GM21825 (cell line): ENCODE measurements around the gene KIRREL3.

ENCODE experiments used
- ATAC-seq: cut with Tn5 transposase; IDR thresholded peaks from one replicate; pipeline ENCODE4 v1.9.1; 2021; ENCODE audit warnings: mild to moderate bottlenecking, moderate library complexity; ENCODE audit not compliant: unreplicated experiment

The KIRREL3 gene

DNA sequence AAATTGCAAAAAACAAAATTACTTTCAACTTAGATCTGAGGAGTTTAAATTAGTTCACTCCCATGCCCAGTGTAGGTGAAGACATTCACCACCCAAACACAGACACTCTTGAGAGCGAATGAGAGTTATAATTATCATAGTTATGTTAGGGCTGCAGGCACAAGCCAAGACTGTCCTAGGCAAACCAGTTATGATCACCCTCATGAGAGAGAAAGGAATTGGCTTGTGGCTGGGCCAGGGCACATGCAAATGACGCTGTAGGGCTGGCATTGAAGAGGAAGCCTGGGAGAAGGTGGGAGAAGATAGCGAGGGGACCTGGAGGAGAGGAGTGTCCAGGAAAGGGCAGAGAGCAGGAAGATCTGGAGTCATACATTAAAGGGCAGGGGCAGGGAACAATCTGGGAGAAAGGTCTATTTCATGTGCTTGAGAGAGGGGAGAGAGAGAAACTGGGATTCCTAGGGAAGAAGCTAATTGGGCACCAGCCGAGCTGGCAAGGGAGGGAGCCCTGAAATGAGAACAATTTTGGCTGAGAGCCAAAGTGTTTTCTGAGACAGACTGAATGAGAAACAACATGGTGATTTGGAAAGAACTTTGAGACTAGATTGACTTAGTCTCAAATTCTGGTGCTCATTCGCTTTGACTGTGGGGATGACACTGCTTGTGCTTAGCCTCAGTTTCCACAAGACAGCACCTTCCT lies 279.9 kb downstream of the KIRREL3 start:
- ATAC-seq: no peak

DNA sequence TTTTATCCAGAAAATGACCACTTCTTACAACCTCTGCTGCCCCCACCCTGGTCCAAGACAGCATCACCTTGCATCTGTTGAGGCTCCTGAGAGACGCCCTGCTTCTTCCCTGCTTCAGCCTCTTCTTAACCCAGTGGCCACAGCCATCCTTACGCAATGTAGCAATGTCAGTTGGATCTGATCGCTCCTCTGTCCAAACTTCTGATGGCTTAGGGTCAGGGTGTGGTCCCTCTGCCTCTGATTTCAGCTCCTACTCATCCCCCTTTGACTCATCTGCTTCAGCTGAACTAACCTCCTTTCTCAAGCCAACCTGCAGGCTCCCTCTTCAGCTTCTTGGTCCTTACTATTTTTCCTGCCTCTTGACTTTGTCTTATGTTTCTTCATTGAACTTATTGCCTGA lies 280.8 kb downstream of the KIRREL3 start:
- ATAC-seq: no peak

DNA sequence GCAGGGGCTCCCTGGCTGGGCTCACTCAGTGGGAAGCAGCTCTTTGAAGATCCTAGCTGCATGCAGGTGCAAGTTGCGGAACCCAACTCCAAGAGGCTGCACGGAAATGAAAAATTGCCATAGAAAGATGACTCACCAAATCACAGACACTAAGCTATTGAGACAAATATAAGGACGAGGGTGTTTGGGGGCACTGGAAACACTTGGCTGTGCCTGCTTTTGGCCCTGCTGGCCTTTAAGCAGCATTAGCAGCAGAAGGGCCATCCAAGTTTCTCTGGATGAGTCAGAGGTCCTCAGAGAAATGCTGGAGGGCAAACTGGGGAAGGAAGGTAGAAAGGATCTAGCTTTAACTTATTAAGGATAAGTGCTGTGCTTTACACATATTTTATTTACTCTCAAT lies 282.3 kb downstream of the KIRREL3 start:
- ATAC-seq: no peak

DNA sequence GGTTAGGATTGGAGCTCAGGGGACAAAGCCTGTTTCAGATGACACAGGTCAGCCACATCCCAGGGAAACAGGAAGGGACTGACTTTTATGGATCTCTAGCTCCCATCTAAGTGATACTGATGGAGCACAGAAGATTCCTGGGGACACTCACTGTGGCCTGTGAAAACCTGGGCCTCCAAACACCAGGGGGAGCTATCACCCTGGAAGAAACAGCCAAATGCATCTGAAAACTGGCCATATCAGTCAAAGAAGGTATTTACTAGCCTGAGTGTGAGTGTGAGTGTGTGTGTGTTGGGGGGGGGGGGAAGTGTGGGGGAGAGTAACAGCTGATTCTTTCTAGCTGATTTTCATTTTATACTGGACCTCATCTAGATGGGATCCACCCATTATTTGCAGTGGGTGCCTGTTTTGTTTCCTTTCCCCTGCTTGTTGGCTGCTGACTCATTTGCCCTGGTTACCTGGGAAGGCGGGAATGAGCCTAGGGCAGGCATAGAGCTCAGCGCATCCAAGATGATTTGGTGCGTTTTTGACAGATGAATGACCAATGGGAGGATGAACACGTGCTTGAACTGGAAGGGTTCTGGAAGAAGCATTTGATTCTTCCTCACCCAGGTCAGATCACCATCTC lies 284.0 kb downstream of the KIRREL3 start:
- ATAC-seq: no peak

DNA sequence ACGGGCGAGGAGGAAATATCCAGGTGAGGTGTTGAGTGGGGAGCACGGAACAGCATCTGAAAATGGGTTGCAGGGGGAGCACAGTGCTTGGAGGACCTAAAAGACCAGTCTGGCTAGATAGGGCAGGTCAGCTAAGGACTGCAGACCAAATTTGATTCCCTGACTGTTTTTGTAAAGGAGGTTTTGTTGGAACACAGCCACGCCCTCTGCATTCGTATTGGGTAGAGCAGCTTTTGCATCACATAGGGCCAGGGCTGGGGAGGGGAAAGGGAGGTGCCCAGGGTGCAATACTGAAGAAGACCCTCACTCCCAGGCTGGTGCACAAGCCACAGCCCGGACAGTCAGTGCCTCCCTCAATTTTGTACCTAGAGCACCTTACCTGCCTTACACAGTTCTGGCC lies 286.8 kb downstream of the KIRREL3 start:
- no peak for ATAC-seq

DNA sequence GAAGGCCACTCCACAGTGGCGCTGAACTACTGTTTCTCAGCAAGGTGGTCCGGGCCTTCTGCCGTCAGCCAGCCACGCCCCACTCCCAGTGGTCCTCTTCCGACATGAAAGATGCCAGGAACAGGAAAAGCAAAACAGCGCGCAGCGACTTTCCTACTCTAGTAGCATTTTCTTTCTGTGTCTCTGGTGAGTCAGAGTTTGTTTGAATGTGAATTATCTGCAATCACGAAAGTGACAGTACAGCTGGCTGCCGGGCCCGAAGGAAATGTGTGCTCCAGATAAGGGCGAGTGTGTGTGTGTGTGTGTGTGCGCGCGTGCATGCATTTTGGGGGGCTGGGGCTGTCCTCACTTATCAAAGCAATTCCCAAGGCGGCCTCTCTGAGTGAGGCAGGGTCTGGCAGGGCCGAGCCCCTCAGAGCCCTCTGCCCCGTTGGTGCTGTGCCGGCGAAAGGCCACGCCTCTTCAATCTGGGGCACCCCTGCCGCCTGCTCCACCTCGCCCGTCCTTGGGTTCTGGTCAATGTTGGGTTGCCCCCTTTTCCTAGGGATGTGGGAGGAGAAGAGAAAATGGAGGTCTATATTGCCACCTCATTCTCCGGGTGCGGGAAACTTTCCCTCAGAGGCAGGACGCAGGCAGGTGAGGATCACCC lies 288.5 kb downstream of the KIRREL3 start:
- ATAC-seq: no peak

DNA sequence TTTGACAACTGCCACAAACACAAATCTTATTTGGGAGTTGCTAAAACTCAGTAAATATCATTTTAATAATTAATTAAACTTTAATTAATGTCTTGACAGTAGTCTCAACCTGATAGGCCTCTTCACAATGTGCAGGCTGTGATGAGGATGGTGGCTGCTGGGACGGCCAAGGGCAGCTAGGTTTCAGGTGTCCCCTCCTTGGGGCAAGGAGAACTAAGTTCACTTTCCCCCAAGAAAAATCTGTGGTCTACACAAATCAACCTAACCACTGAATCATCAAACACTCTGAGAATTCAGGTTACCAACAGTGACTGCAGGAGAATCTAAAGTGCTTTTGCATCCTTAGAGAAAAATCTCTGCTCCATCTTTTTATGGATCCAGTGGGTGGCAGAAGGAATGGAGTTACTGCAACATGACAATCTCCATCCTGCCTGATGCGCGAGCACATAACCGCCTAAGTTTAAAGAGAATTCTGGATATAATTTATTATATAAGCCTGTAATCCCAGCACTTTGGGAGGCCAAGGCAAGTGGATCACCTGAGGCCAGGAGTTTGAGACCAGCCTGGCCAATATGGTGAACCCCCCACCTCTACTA lies 289.7 kb downstream of the KIRREL3 start:
- no peak for ATAC-seq

DNA sequence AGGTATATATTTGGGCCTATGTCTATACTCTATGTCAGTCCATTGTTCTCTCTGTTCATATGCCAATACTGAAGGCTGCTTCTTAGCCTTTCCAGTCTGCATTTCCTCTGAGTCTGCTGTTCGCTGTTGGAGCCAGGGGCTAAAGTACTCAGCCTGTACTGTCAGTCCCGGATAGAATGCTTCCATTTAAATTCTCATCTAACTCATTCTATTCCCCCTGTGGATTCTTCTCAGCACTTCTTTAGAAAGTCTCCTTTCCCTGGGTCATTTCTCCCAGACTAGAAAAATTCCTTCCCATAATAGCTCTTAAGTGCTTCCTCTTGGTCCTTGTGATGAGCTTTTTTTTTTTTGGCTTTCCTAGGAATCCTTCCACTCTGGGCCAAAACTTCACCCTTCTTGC lies 293.1 kb downstream of the KIRREL3 start:
- ATAC-seq: no peak

DNA sequence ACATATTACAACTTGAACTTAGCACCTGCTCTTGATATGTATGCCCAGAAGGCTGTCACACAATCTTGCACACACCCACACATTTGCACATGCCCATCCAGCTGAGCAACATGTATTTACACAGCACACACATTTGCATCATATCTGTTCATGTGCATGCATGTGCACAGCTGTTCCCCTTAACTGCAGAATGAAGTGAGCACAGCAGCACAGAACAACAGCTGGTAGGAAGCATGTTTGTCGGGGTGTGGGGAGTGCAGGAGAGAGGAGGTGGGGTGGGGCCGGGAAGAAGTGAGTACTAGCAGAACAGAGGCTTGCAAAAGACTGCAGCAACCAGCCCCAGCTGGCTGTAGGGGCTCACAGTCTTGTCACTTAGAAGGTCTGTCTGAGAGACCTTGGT lies 296.5 kb downstream of the KIRREL3 start:
- no peak for ATAC-seq

DNA sequence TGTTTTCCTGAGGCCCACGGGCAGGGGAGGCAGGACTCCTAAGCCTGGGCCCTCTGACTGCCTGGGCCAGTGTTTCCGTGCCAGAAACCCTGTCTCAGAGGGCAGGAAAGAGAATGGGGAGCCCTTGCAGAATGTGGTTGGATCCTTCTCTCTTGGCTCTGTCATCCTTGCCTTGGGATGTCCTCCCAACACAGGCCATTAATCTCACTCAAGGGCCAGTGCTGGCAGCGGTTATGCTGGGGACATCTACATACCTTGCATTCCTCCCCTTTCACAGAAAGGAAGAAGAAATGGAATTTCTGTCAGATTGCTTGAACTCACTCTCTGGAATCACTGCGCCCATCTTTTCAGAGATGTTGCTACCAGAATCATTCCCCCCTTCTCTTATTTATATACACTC lies 296.9 kb downstream of the KIRREL3 start:
- no peak for ATAC-seq

DNA sequence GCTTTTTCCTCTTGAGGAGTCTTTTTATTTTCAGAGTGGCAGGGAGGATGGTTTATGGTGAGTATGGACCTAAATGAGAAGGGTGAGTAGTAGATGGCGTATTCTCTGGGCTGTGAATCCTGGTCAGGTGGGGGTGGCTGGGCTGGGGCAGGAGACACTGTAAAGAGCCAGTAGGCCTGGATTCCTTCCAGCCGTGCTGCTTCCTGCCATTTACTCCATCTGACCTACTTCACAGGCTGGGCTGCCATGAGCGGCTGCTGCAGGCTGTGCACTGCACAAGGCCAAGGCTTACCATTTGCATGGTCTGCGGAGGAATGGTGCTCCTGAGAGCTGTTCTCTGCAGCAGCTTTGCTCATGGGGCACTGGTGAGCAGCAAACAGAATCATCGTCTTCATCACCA lies 297.6 kb downstream of the KIRREL3 start:
- no peak for ATAC-seq

DNA sequence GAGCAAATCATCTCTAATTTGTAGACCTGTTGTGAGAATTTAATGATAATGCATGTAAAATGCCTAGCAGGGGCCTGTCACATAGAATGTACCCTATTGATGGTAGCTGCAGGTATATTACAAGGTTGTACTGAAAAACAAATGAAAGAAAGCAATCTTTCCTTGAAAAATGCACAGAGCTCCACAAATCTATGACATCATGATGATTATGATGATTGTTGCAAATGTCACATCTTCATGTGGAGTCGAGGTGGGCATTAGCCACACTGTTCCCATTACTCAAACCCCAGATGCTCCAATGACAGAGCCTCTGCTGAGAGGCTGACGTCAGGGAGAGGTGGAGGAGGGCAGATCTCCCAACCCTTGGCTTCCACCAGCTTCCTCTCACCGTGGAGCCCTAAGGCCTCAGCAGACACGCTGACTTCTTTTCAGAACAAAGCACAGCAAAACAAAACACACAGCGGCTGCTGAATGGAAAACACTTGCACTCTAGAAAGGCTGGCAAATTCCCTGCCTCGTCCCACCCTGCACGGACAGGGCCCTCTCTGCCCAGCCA lies 298.3 kb downstream of the KIRREL3 start:
- ATAC-seq: no peak

DNA sequence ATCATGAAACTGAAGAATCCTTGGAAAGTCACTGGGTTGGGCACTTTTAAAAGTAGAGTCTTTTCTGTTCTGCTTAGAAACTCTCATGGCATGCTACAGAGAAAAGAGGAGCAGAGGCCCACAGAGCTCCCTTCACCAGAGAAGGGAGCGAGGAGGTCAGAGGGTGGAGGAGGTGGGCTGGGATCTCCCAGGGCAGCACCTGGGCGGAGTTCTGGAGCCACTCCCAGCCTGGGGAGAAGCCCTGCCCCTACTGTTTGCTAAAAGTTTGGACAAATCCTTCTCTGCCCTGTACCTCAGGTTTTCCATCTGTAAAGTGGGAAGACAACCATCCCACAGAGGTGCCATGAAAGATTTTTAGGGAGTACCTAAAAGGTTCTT lies 299.1 kb downstream of the KIRREL3 start:
- ATAC-seq: no peak

DNA sequence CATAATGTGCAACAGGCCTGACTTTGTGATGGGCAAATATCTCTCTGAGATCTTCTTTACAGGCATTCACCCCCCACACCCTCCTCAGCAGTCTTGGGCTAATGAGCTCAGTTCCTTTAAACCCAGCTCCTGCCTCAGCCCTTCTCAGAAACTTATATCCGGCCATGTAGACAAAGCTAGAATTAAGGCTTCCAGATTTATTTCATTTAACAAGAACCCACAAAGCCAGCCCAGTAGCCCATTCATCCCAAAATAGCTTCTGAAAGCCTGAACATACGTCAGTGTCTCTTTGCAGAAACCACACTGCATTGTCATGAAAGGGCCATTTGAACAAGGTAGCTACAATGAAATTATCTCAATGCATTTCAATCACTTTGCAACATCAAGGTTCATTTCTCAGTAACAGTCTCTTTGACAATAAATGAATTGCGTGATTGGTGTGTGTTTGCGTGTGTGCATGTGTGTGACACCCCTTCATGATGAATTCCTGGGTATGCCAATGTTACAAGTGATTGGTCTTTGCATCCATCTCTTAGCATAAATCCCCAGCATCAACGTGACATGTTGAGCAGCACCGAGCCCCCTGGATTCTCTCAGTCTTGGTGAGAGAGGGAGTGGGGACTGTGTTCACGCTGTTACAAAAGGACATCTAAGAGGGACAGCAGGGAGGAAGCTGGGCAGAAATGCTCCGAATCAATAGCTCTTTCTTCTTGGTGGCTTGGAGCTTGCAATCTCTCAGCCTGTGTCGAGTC lies 299.6 kb downstream of the KIRREL3 start:
- ATAC-seq: no peak

DNA sequence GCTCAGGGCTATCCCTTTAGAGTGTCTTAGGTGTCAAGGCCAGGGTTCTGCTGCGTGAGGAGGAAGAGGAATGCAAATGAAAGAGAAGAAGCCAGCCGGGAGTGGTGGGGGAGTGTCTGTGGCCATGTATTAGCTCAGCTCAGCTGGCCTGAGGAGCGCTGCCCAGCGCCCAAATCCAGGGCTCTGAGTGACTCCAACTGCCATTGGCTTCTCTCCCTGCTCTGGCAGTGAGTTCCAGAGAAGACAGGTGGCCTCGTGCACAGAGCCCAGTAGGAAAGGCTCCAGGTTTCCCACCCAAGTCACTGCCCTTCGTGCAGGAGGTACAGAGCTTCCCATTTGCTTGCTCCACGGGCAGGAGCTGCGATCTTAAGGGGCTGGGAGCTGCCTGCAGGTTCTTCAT lies 302.0 kb downstream of the KIRREL3 start:
- no peak for ATAC-seq

DNA sequence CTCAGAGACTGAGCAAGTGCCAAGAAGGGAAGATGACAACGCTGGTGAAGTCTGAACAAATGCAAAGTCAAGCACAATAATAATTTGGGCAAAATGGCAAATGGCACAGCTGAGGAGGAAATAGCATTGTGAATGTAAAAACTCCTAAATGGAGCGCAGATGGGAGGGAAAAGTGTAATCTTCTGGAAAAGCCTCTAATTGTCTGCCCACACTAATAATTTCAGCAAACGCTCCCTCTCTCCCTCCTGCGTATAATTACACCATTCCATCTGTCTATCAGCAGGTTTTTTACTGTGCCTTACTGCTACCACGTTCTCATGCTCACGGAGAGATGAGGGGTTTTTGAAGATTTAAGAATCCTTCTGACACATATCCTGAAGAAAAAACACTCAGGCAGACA lies 302.6 kb downstream of the KIRREL3 start:
- ATAC-seq: no peak

DNA sequence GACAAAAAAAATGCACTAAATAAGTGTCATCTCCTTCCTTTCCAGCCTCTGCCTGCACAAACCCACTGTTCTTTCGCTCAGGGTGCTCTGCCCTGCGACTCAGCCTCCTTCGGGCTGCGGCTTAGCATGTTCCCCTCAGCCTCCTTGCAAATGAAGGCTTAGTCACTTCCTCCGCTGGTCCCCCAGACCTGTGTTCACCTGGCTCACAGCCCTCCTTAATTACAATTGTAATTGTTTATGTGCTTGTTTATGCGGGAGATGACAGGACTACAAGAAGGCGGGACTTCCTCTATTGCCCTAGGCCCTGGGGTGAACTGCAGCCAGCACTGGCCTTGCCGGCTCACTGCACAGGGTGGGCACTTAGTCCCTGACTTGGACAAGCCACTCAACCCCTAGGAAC lies 303.6 kb downstream of the KIRREL3 start:
- no peak for ATAC-seq

DNA sequence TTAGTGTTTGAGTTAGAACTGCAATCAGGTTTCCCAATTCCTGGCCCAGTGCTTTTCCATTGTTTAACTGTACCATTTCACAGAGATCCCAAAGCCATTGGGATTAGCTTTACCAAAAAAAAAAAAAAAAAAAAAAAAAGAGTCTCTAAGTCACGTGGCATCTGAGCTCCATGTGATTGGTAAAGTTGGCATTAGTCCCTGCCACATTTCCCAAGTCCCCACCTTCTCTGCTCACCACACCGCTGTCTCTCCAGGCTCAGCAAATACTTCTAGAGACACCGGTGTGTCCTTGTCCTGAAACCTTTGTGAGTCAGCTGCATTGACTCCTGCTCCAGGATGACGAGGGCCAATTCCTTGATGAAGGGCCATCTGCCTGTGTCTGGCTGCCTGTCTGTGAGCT lies 305.3 kb downstream of the KIRREL3 start:
- no peak for ATAC-seq

DNA sequence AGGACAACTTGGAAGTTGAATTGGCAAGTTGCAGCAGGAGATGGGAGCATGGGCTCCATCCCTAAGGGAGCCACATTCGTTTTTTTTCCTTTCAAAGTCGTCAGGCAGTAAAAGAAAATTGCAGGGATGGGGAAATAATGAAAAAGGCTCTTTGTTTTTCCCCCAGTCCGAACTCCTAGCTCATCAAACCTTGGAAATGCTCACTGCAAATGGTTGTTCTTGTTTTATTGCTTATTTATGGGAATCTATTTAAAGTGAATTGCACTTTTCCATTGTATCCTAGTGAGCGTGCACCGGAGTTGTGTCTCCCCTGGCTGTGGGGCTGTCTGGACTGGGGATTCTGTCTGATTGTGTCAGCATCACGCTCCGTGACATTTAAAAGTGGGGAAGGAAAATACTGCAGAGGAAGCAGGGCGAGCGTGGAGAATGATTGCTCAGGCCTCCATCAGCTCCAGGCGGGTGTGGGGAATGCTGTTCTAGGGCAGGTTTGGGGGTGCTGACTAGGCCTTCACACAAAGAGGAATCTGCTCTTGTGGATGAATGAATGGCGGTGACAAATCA lies 306.4 kb downstream of the KIRREL3 start:
- no peak for ATAC-seq

DNA sequence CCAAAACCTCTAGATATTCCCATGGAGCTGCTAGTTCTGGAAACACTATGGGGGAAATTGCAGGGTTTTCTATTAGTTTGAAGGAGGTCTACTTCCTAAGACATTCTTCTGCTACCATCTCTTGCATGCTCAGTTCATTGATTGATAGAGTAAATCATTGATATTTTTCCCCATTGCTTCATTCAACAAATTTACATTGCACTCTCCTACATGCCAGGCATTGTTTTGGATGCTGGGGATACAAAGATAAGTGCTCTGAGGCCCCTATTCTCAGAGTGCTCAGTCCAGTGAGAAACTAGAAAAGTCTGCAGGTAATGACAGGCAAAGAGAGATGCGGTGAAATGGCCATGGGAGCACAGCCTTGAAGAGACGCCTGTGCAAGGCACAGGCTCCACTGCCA lies 313.1 kb downstream of the KIRREL3 start:
- no peak for ATAC-seq

DNA sequence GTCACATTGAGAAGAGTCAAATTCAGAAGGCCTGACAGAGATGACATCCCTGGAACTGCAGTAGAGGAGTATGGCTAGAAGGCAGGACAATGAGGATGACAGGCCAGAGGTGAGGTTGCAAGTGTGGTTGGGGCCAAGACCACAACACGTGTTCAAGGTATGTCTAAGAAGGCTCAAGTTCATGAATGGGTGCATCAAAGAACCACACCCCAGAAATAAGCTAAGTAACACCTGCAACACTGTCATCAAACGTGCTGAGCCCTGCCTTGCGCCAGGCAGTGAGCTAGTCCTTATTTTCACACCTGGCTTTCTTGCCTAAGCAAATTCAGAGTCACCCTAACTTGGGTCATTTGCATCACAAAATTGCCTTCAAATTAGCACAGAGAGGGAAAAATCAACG lies 313.6 kb downstream of the KIRREL3 start:
- no peak for ATAC-seq
